HFF-Myc (cell line): ENCODE data around the gene TFDP2.

Experiments
- DNase-seq: peaks from one replicate; pipeline ENCODE4 v3.0.0-alpha.2; 2011; ENCODE audit warnings: low read depth; ENCODE audit errors: extremely low read depth
- H3K4me3 ChIP-seq: replicated peaks from 2 replicates; pipeline ENCODE4 v1.5.1; 2011; ENCODE audit warnings: low read depth, mild to moderate bottlenecking, control low read depth, low read length
- CTCF ChIP-seq: IDR thresholded peaks from 2 replicates; pipeline ENCODE4 v1.5.1; 2012; ENCODE audit warnings: mild to moderate bottlenecking, low read depth, low read length, control low read depth; ENCODE audit errors: missing control alignments

Gene TFDP2

GRCh38 chr3:142072816-142073215, 76.5 kb downstream of the TFDP2 start:
- TF ChIP-seq CTCF, result no peak
- no peak overlapping the region for H3K4me3 ChIP-seq
- DNase-seq, result no peak

GRCh38 chr3:142065932-142066331, 83.4 kb downstream of the TFDP2 start:
- no peak for TF ChIP-seq CTCF
- no peak for DNase-seq

GRCh38 chr3:142065344-142065743, 84.0 kb downstream of the TFDP2 start:
- no peak overlapping the region for H3K4me3 ChIP-seq
- no peak for TF ChIP-seq CTCF
- no peak for DNase-seq

More at GRCh38 chr3:142065932-142066331, 83.4 kb downstream of the TFDP2 start:
- no peak overlapping the region for H3K4me3 ChIP-seq

- DNase-seq, result no peak
These were observed 84.9 kb downstream of the TFDP2 start for GRCh38 chr3:142064454-142064853.

GRCh38 chr3:142057331-142057725, 92.0 kb downstream of the TFDP2 start:
- DNase-seq, result no peak
- TF ChIP-seq CTCF, result no peak
- H3K4me3 ChIP-seq, result no peak overlapping the region

More at GRCh38 chr3:142064454-142064853, 84.9 kb downstream of the TFDP2 start:
- no peak overlapping the region for H3K4me3 ChIP-seq
- no peak for TF ChIP-seq CTCF

GRCh38 chr3:142056656-142057330, 92.6 kb downstream of the TFDP2 start:
- no peak overlapping the region for H3K4me3 ChIP-seq
- DNase-seq, result no peak
- TF ChIP-seq CTCF, result no peak

GRCh38 chr3:142053835-142054234, 95.5 kb downstream of the TFDP2 start:
- DNase-seq, result no peak
- TF ChIP-seq CTCF, result no peak
- no peak overlapping the region for H3K4me3 ChIP-seq
